ENCODE measurements around the gene ALG14. TPM values are rescaled to one million over a fixed set of nuclear protein-coding genes. Genes with fewer than 3 reads are reported as not detected.

The ALG14 gene
- total RNA-seq, 1 donor from 2014 or later = 5.0 TPM

DNA sequence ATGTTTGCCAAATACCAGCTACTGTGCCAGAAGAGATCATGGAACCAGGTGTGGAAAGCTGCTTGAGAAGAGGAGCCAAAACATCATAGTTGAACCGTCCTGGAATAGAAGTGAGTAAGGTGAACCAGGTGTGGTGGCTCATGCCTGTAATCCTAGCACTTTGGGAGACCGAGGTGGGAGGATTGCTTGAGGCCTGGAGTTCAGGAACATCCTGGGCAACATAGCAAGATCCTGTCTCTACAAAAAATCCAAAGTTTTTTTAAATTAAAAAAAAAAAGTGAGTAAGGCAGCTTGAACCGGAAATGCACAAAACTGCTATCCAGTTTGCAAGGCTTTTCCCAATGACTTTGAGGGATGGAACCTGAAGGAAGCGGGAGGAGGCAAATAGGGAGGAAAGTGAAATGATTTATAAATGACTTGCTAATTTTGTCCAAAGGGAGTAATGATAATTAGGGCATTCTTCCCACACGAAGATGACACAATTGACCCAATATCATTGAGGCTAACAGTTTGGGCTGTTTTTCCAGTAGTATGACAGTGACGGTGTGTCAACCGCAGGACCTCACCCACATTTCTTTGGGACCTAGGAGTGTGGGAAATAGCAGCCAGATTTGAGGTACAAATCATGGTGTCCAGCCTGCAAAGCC lies 144.3 kb downstream of the ALG14 start:
- Mint-ChIP-seq H3K27me3 (peaks cover 4% of the 10 kb centered on the region), H3K9me3 (no peaks in the 10 kb centered on the region), H3K4me3 (peak overlapping the region; percentile 97), H3K27ac (peak overlapping the region; percentile 95), H3K36me3 (peaks cover 12% of the 10 kb centered on the region), H3K4me1 (ENCODE audit: unreplicated experiment) (peaks cover 41% of the 10 kb centered on the region)
- DNase-seq (ENCODE audit: extremely low spot score, unreplicated experiment) = no peak
- TF ChIP-seq, protein P1, sequence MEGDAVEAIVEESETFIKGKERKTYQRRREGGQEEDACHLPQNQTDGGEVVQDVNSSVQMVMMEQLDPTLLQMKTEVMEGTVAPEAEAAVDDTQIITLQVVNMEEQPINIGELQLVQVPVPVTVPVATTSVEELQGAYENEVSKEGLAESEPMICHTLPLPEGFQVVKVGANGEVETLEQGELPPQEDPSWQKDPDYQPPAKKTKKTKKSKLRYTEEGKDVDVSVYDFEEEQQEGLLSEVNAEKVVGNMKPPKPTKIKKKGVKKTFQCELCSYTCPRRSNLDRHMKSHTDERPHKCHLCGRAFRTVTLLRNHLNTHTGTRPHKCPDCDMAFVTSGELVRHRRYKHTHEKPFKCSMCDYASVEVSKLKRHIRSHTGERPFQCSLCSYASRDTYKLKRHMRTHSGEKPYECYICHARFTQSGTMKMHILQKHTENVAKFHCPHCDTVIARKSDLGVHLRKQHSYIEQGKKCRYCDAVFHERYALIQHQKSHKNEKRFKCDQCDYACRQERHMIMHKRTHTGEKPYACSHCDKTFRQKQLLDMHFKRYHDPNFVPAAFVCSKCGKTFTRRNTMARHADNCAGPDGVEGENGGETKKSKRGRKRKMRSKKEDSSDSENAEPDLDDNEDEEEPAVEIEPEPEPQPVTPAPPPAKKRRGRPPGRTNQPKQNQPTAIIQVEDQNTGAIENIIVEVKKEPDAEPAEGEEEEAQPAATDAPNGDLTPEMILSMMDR (conservative IDR thresholded peaks at IDR 0.05) = no peak

GRCh38 chr1:94927405-94928175 lies 145.2 kb downstream of the ALG14 start:
- Mint-ChIP-seq H3K36me3 (peaks cover 12% of the 10 kb centered on the region), H3K4me1 (ENCODE audit: unreplicated experiment) (peaks cover 48% of the 10 kb centered on the region), H3K9me3 (no peaks in the 10 kb centered on the region), H3K27ac (peak overlapping the region; percentile 95), H3K4me3 (peak overlapping the region; percentile 97), H3K27me3 (peaks cover 4% of the 10 kb centered on the region)
- DNase-seq (ENCODE audit: extremely low spot score, unreplicated experiment) = no peak
- TF ChIP-seq, protein P1 (conservative IDR thresholded peaks at IDR 0.05) = no peak

- Mint-ChIP-seq H3K4me1 (ENCODE audit: unreplicated experiment) (peaks cover 48% of the 10 kb centered on the region), H3K27me3 (peaks cover 4% of the 10 kb centered on the region), H3K9me3 (no peaks in the 10 kb centered on the region), H3K36me3 (peaks cover 12% of the 10 kb centered on the region), H3K27ac (peak within 1 kb of the TSS; percentile 100), H3K4me3 (peak within 1 kb of the TSS; percentile 100)
- DNase-seq (ENCODE audit: extremely low spot score, unreplicated experiment) = peak; percentile 94
- TF ChIP-seq, protein P1 (conservative IDR thresholded peaks at IDR 0.05) = no peak
Measured at GRCh38 chr1:94926915-94927404, 145.8 kb downstream of the ALG14 start, which contains the start of gene CNN3. Gene CNN3 (minus strand): TSS chr1:94927110. CDS start chr1:94926894, 216 bp downstream.

DNA sequence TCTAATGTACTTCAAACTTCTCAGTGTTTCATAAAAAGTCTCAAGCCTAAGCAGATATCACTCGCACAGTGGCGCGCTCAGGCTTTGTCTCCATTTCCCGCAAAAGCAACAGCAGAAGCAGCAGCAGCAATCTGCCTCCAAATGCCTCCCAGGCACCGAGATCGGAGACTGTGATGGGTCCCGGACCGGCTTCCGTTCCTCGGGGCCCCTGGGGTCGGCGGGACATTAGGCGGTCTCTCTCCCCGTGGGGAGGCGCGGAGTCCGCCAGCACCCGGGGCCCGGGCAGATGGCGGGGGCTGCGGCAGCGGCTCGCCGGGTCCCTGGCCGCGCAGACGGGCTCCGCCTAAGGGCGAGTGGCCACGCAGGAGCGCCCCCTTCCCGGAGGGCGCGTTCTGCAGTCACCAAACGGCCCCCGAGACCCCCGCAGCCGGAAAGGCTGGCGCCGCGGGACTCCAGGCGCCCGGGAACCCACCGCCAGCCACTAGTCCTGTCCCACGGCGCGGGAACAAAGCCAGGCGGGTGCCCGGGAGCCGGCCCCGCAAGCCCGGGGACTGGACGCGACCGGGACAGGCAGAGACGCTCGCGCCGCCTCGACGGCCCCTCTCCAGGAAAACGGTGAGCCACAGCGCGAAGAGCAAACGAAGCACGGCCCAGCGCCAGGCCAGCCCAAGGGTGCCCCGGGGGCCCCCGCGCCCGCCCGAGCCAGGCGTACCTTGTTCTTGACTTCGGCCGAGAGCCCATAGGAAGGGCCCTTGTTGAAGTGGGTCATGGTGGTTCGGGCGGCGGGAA lies 146.4 kb downstream of the ALG14 start:
- Mint-ChIP-seq H3K36me3 (peaks cover 17% of the 10 kb centered on the region), H3K27me3 (peaks cover 4% of the 10 kb centered on the region), H3K9me3 (no peaks in the 10 kb centered on the region), H3K4me3 (peak overlapping the region; percentile 100), H3K4me1 (ENCODE audit: unreplicated experiment) (peaks cover 54% of the 10 kb centered on the region), H3K27ac (peak overlapping the region; percentile 100)
- TF ChIP-seq, protein P1 (conservative IDR thresholded peaks at IDR 0.05) = peak; percentile 69
- DNase-seq (ENCODE audit: extremely low spot score, unreplicated experiment) = peak; percentile 83

- peak; percentile 83 for DNase-seq (ENCODE audit: extremely low spot score, unreplicated experiment)
- peak overlapping the region; percentile 100 for H3K27ac Mint-ChIP-seq
- H3K27me3 Mint-ChIP-seq = peaks cover 4% of the 10 kb centered on the region
- H3K4me3 Mint-ChIP-seq = peak overlapping the region; percentile 100
- TF ChIP-seq, protein P1 (conservative IDR thresholded peaks at IDR 0.05) = peak; percentile 61
- peaks cover 23% of the 10 kb centered on the region for H3K36me3 Mint-ChIP-seq
- no peaks in the 10 kb centered on the region for H3K9me3 Mint-ChIP-seq
- peaks cover 56% of the 10 kb centered on the region for H3K4me1 Mint-ChIP-seq (ENCODE audit: unreplicated experiment)
Measured at GRCh38 chr1:94925561-94926125, 147.1 kb downstream of the ALG14 start.
